ENCODE data around the gene SOS1. TPM values are rescaled to one million over a fixed set of nuclear protein-coding genes. Genes with fewer than 3 reads are reported as not detected.

The SOS1 gene
- total and polyA plus RNA-seq, 2 donors (not counting 1 experiment from before 2014, with no cell fraction given), result 24.9 to 27.6 TPM

DNA sequence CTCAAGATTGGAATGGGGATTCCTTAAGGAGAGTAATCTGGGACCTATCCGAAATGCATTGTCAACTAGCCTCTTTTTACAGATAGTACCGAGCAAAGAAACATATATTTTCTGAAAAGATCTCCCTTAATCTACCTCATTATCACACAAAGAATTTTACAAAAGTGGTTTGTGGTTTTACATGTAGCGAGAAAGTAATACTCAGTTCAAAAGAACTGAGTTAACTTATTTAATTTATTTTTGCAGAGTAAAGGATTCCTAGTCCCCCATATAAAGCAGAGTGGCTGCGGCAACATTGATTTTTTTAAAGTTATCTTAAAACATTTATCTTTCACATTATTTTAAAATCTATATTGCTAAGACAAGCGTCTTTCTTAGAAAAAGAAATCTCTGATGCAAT lies 15.9 kb upstream of the SOS1 start:
- no peaks in the 10 kb centered on the region for H3K4me1 ChIP-seq (ENCODE audit: control insufficient read depth, extremely low read depth, insufficient read depth, low read length)
- no peaks in the 10 kb centered on the region for H3K79me2 ChIP-seq (ENCODE audit: control insufficient read depth, insufficient read depth, low read length)
- H3K4me3 ChIP-seq (replicated peaks in 1 of 4; ENCODE audit: control extremely low read depth in 1 of 4, insufficient read depth in 1 of 4, low read depth in 3 of 4, low read length in 4 of 4), result no peak overlapping the region

DNA sequence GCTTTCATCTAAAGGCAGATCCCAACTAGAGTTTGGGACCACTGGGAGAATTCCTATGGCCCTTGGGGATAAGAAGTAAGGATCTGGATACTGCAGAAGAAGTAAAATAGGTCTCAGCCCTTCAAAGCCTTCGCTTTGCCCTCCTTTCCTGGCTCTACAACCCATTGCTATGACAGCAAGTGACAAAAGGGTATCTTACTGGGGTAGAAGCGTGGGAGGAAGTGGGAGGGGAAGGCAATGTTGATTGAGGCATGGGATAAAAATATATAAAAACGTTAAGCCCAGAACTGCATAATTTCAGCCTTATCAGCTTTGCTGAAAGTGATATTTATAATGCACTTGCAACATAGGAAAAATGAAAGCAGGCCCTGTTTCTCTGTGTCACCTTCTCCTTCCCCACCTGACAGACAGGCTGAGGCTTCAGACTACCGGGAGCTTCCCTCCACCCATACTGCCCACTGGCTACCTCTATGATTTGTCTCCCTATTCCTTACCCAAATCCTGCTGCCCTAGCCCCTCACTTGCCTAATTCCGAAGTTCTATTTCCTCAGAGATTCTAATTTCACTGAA lies 14.9 kb upstream of the SOS1 start:
- Histone ChIP-seq H3K36me3 (ENCODE audit: control insufficient read depth, insufficient read depth, low read length) (no peaks in the 10 kb centered on the region), H3K27ac (ENCODE audit: insufficient read depth, low read length) (no peak overlapping the region), H3K79me2 (ENCODE audit: control insufficient read depth, insufficient read depth, low read length) (no peaks in the 10 kb centered on the region), H3K9ac (ENCODE audit: insufficient read depth, low read length) (no peak overlapping the region), H3K4me3 (replicated peaks in 1 of 4; ENCODE audit: control extremely low read depth in 1 of 4, insufficient read depth in 1 of 4, low read depth in 3 of 4, low read length in 4 of 4) (no peak overlapping the region), H3K9me3 (ENCODE audit: control insufficient read depth, insufficient read depth, low read depth, low read length) (no peaks in the 10 kb centered on the region), H2AFZ (ENCODE audit: low read length) (no peak overlapping the region), H3K27me3 (ENCODE audit: control insufficient read depth, insufficient read depth, low read length) (no peaks in the 10 kb centered on the region), H3K4me2 (ENCODE audit: extremely low read depth, insufficient read depth, low read length) (no peak overlapping the region), H4K20me1 (ENCODE audit: control insufficient read depth, extremely low read depth, insufficient read depth, low read length) (no peaks in the 10 kb centered on the region), H3K4me1 (ENCODE audit: control insufficient read depth, extremely low read depth, insufficient read depth, low read length) (no peaks in the 10 kb centered on the region)
- no peak for DNase-seq (ENCODE audit: low read depth in 2 of 2)
- no peak for TF ChIP-seq EZH2 (IDR thresholded peaks at IDR 0.05; ENCODE audit: low read length, missing control alignments)
- TF ChIP-seq, protein P1, sequence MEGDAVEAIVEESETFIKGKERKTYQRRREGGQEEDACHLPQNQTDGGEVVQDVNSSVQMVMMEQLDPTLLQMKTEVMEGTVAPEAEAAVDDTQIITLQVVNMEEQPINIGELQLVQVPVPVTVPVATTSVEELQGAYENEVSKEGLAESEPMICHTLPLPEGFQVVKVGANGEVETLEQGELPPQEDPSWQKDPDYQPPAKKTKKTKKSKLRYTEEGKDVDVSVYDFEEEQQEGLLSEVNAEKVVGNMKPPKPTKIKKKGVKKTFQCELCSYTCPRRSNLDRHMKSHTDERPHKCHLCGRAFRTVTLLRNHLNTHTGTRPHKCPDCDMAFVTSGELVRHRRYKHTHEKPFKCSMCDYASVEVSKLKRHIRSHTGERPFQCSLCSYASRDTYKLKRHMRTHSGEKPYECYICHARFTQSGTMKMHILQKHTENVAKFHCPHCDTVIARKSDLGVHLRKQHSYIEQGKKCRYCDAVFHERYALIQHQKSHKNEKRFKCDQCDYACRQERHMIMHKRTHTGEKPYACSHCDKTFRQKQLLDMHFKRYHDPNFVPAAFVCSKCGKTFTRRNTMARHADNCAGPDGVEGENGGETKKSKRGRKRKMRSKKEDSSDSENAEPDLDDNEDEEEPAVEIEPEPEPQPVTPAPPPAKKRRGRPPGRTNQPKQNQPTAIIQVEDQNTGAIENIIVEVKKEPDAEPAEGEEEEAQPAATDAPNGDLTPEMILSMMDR (conservative IDR thresholded peaks at IDR 0.05 in 1 of 2, IDR thresholded peaks at IDR 0.05 in 1 of 2; ENCODE audit: low read depth in 1 of 2, low read length in 2 of 2), result no peak

More for the DNA sequence above, 15.9 kb upstream of the SOS1 start:
- Histone ChIP-seq H3K9ac (ENCODE audit: insufficient read depth, low read length) (no peak overlapping the region), H3K9me3 (ENCODE audit: control insufficient read depth, insufficient read depth, low read depth, low read length) (no peaks in the 10 kb centered on the region), H3K36me3 (ENCODE audit: control insufficient read depth, insufficient read depth, low read length) (no peaks in the 10 kb centered on the region), H2AFZ (ENCODE audit: low read length) (no peak overlapping the region), H3K27me3 (ENCODE audit: control insufficient read depth, insufficient read depth, low read length) (no peaks in the 10 kb centered on the region), H3K4me2 (ENCODE audit: extremely low read depth, insufficient read depth, low read length) (no peak overlapping the region), H4K20me1 (ENCODE audit: control insufficient read depth, extremely low read depth, insufficient read depth, low read length) (no peaks in the 10 kb centered on the region), H3K27ac (ENCODE audit: insufficient read depth, low read length) (no peak overlapping the region)
- no peak for TF ChIP-seq EZH2 (IDR thresholded peaks at IDR 0.05; ENCODE audit: low read length, missing control alignments)
- TF ChIP-seq, protein P1 (conservative IDR thresholded peaks at IDR 0.05 in 1 of 2, IDR thresholded peaks at IDR 0.05 in 1 of 2; ENCODE audit: low read depth in 1 of 2, low read length in 2 of 2), result no peak
- no peak for DNase-seq (ENCODE audit: low read depth in 2 of 2)

DNA sequence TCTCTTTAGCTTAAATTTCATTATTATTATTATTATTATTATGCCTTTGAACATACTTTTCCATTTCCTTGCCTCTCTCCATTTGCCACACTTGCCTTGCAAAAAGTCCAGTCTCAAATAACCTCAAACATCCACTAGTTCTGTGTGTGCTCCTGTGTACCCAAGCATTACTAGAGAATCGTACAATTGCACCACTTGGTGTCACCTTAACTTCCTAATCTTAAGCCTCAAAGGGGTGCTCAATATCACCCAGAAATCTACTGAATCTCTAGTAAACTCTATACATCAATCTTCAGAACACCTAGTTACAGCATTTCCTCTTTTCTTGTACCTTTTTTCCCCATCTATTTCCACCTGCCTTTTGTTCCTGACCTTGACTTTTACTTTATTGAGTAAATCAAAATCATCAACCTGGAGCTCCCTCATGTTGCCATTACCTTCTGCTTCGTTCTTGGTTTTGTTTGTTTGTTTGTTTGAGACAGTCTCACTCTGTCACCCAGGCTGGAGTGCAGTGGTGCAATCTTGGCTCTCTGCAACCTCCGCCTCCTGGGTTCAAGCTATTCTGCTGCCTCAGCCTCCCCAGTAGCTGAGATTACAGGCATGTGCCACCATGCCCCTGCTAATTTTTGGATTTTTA lies 12.5 kb upstream of the SOS1 start:
- no peak overlapping the region for H2AFZ ChIP-seq (ENCODE audit: low read length)
- DNase-seq (ENCODE audit: low read depth in 2 of 2), result no peak
- H3K36me3 ChIP-seq (ENCODE audit: control insufficient read depth, insufficient read depth, low read length), result no peaks in the 10 kb centered on the region
- no peaks in the 10 kb centered on the region for H4K20me1 ChIP-seq (ENCODE audit: control insufficient read depth, extremely low read depth, insufficient read depth, low read length)
- H3K27ac ChIP-seq (ENCODE audit: insufficient read depth, low read length), result no peak overlapping the region
- no peak overlapping the region for H3K9ac ChIP-seq (ENCODE audit: insufficient read depth, low read length)
- no peaks in the 10 kb centered on the region for H3K27me3 ChIP-seq (ENCODE audit: control insufficient read depth, insufficient read depth, low read length)
- no peak for TF ChIP-seq EZH2 (IDR thresholded peaks at IDR 0.05; ENCODE audit: low read length, missing control alignments)
- TF ChIP-seq, protein P1 (conservative IDR thresholded peaks at IDR 0.05 in 1 of 2, IDR thresholded peaks at IDR 0.05 in 1 of 2; ENCODE audit: low read depth in 1 of 2, low read length in 2 of 2), result no peak
- no peaks in the 10 kb centered on the region for H3K79me2 ChIP-seq (ENCODE audit: control insufficient read depth, insufficient read depth, low read length)
- no peaks in the 10 kb centered on the region for H3K9me3 ChIP-seq (ENCODE audit: control insufficient read depth, insufficient read depth, low read depth, low read length)
- no peaks in the 10 kb centered on the region for H3K4me1 ChIP-seq (ENCODE audit: control insufficient read depth, extremely low read depth, insufficient read depth, low read length)
- no peak overlapping the region for H3K4me2 ChIP-seq (ENCODE audit: extremely low read depth, insufficient read depth, low read length)
- H3K4me3 ChIP-seq (replicated peaks in 1 of 4; ENCODE audit: control extremely low read depth in 1 of 4, insufficient read depth in 1 of 4, low read depth in 3 of 4, low read length in 4 of 4), result no peak overlapping the region

Data from fibroblast of lung (primary cell).